Activated CD4-positive, alpha-beta T cell treated with anti-CD3 and anti-CD28 coated beads, Interleukin-2, amount 50 U/mL, for 4 hours (primary cell): ENCODE data around the gene C1QTNF6.

Experiments
- DNase-seq, 2 experiments: peaks; one replicate each; pipeline ENCODE4 v3.0.0-alpha.2; 2020

Gene C1QTNF6

GRCh38 chr22:37190262-37190780, 2.3 kb upstream of the C1QTNF6 start:
- no peak for DNase-seq

DNA sequence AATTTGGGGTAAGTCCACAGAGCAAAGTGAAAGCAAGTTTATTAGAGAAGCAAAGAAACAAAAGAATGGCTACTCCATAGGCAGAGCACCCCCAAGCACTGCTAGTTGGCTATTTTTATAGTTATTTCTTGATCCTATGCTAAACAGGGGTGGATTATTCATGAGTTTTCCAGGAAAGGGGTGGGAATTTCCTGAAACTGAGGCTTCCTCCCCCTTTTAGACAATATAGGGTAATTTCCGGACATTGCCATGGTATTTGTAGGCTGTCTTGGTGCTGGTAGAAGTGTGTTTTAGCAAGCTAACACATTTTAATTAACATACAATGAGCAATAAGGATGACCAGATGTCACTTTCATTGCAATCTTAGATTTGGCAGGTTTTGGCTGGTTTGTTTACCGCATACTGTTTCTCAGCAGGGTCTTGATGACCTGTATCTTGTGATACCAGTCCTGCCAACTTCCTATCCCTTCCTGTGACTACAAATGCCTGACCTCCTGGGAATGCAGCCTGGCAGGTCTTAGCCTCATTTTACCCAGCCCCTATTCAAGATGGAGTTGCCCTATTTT, 937 bp upstream of the C1QTNF6 start:
- no peak for DNase-seq

- no peak for DNase-seq
Measured at GRCh38 chr22:37187552-37187890, 526 bp downstream of the C1QTNF6 start.

- DNase-seq: no peak
Measured at GRCh38 chr22:37186997-37187522, 987 bp downstream of the C1QTNF6 start.

DNA sequence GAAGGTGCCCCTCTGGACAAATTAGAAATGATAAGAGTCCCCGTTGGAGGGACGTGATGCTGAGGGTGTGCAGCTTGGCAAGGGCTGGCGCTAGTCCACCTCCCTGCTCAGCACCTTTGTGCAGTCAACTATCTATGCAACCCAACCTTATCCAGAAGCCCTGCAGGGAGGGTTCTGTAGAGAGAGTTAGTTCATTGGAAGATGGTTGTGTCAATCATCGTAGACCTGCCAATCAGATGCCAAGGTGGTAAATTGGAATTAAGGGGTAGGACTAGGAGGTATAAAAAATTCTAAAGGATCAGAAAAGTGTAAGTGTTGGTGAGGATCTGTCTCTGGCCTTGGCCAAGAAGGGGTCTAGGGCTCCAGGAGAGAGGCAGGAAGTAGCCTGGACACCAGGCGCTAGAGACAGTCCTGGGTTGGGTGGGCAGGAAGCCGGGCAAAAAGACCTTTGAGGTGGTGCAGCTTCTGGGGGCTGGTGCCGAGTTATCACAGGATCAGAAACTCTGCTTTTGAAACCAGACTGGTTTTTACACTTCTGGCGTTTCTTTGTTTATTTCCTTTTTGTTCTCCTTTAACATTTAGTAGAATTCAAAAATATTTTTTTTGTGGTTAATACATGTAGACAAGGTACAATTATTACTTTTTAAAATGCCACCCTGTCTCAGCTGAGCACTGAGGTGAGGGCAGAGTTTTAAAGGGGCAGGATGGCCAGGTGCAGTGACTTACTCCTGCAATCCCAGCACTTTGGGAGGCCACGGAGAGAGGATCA, 1.6 kb downstream of the C1QTNF6 start:
- no peak for DNase-seq

GRCh38 chr22:37185646-37186227, 2.3 kb downstream of the C1QTNF6 start:
- DNase-seq: no peak

DNA sequence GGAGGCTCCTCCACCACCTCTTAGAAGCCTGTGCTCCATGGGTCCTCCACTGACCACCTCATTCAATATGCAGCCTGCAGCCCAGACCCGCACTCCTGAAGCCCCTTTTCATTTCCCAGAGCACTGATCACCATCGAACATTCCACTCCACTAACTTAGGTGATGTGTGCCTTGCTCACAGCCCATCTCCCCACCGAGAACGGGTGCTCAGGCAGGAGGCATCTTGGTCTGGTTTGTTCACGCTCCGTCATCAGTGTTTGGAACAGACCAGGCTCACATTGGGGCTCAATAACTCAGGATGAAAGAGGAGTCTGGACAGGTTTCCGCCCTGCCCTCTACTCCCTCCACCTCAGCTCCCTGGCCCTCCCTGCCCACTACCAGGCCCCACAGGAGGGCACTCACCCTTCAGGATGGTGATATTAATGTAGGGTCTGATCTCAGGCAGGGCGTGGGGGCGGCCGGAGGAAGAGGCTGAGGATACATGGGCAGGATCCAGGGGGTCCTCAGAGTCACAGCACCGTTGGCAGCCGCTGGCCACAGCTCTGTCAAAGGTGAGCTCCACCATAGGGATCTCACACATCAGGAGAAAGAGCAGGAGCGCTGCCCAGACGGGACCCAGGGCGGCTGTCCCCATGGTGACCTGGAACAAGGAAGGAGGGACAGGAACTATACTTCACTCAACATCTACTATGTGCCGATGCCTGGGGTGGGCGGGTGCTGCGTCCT, 3.1 kb downstream of the C1QTNF6 start:
- DNase-seq: no peak

DNA sequence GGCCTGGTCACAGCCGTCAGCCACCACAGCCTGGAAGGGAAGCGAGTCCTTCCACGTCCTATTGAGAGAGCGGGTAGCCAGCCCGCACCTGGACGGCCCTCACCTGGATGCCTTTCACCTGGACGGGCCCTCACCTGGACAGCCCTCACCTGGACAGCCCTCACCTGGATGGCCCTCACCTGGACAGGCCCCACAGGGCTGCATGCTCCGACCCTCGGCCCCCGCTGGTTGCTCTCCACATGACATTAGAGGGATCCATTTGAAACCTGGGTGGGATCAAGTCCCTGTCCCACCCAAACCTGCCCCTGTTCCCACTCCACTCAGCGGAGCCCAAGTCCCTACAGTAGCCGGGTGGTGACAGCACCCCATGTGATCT, 3.7 kb downstream of the C1QTNF6 start:
- no peak for DNase-seq

DNA sequence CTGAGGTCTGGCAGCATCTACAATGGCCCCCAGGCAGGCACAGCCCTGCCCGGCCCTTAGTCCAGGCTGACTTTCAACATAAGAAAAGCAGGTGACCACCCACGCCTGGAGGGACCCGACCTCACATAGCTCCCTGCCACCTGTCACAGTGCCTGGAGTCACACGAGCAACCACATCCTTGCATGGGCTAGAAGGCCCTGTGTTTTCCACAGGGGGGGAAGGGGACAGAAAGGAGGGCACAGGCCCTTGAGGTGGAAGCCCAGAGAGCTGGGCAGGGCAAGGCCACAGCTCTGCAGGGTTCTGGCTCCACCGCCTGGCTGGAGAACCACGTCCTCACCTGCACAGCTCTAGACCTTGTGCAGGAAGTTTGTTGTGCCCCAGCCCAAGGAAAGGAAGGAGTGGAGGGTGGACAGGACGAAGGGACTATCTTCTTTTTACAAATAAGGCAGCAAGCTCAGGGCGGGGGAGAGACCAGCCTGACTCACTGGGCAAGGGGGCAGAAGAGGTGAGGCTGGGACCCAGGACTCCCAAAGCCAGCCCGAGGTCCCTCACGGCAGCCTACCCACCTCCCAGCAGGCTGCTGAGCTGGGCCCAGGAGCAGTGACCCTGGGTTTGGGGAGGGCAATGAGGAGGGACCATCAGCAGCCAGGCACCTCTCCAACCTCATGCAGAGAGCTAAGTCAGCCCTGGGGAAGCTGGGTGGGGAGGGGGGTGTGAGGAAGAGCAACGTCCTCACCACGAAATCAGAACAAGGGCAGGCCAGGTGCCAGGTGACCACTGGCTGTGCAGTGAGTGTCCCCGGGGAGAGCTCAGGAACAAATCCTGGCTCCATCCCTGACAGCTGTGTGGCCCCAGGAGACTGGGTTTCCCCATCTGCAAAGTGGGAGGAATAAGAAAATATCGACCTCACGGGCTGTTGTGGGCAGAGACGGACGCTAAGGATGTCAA, 4.3 kb downstream of the C1QTNF6 start:
- no peak for DNase-seq

DNA sequence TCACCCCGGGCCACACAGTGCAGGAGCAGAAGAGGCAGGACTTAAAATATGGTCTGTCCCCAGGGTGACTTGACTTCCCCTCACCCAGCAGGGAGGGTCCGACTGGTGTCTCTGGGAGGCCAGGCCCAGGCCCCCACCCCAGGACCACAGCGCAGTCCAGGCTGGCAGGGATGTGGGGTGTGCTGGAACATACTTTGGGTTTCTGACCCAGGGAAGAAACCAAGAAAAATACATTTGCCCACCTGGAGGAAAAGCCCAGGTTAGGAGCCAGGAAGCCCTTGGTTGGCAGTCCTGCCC, 5.2 kb downstream of the C1QTNF6 start:
- no peak for DNase-seq

DNA sequence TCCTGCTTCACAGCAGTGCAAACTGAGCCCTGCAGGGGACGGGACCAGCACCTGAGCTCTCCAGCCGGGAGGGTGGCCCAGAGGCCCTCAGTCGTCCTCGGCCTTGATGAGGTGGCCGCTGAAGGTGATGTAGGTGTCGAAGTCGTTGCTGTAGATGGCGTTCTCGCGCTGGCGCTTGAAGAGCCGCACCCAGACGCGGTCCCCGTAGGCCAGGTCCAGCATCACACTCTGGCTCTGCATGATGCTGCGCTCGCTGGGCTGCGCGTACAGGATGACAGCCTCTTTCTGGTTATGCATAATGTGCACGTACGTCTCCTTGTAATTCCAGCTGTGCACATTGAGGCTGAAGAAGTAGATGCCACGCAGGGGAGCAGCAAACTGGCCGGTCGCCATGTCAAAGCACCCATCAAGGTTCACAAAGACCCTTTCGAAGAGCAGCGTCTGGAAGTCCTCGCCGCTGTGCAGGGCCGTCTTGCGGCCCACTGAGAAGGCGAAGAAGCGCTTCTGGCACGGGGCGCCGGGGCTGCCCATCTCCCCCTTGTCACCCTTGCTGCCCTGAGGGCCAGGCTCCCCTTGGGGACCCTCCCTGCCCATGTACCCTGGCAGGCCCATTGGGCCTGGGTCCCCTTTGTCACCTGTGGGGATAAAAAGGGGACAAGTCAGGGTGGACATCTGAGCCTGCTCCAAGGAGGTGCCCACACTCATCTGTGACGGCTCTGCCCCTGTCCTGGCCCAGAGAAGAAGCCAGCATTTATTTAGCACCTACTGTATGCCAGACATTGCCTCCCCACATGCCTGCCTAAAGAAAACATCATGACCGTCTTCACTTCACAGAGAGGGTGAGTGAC, 5.7 kb downstream of the C1QTNF6 start:
- DNase-seq: no peak

GRCh38 chr22:37181681-37182080, 6.4 kb downstream of the C1QTNF6 start:
- DNase-seq: no peak

DNA sequence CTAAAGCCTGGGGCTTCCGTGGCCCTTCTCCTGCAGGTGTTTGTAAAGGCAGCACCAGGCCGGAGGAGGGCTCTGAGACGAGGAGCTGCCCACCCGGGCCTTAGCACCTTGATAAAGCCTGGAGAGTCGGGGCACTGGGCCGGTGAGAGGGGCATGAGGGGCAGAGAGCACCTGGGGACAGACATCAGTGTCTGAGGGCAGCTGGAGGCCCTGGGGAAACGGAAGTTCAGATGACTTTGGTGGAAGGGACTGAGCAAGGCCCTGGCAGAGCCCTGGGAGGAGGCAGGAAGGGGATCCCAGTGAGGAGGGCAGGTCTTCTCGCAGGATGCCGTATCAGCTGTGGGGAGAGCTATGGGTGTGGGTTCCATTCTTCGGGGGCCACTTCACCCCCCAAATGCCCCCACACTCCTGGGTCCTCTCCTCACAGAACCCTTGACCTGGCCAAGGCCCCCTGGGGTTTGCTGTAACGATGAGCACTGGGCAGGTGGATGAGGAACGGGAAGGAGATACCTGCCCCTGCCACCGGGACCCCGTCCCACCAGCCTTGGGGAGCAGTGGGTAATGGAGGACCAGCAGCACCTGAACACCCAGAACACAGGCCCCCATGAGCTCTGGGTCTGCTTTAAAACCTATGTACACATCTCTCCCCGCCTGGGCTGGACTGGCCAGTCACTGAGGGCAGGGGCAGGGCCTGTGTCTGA, 7.4 kb downstream of the C1QTNF6 start:
- DNase-seq: no peak

GRCh38 chr22:37179622-37180420, 8.2 kb downstream of the C1QTNF6 start:
- DNase-seq: no peak

- DNase-seq: no peak
Measured at GRCh38 chr22:37179126-37179470, 8.9 kb downstream of the C1QTNF6 start.

GRCh38 chr22:37178350-37179125, 9.5 kb downstream of the C1QTNF6 start:
- no peak for DNase-seq

DNA sequence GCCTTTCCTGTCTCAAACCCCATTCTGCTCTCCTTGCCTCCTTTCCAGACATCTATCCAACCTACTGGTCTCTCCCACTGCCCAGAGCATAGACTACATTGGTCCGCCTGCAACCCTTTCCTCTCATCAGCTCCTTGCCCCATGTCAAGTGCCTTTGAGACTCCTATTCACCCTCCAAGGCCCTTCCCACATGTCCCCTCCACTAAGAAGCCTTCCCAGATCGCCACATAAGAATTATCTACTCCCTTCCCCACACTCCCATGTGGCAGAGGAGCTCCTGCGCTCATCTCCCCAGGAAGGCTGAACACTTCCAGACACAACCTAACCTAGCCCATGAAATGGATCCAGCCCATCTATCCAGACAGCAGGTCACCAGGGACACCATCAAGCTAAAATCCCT, 10.3 kb downstream of the C1QTNF6 start:
- no peak for DNase-seq

GRCh38 chr22:37177221-37177620, 10.8 kb downstream of the C1QTNF6 start:
- DNase-seq: no peak

DNA sequence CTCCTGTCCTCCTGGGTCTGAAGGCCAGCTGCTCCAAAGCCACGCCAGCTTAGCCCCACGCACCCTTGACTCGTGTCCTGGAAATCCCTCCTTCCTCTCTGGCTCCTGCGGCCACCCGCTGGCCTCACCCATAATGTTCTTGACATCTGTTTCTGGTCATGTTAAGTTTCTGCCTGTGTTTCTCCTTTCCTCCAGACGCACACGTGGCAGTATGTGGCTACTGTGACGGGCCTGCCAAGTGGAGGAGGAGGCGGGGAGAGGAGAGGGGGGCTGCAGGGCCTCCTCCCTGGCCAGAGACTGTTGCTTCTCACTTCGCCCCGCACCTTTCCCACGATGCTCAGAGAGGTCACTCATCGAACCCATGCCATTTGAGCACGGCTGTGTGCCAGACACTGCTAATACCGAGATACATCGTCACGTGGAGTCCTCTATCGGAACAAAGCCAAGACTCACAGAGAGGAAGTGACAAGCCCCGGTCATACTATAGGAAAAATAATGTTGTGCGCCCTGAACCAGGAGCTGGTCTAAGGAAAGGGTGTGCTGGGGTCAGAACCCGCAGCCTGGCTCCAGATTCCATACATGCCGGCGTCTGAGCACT, 11.5 kb downstream of the C1QTNF6 start:
- DNase-seq: no peak
